ENCODE results near the gene CDK14.
"Not testable (repeated sequence)": the region's sequence is repeated elsewhere in the genome, so short reads cannot be mapped to it uniquely, and the experiment has no call there.

Gene CDK14

DNA sequence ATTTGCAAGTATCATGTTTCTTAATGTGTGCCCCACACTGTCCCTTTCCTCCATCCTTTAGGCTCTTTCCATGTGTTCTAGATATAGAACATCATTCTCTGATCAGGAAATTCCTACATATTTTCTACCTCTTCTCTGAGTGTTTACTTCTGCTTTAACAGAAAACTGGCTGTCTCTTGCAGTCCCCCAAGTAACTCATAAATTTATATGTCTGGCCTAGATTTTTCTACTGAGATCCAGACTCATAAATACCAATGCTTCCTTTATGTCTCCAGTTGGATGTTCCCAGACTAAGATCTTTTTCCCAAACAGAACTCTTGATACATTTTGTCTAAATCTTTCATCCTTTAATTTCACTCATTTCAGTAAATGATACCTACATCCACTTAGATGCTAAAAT is 181.8 kb downstream of the CDK14 start:
- DNase-seq (ENCODE audit: low read depth in 2 of 2, low spot score in 1 of 2): no peak

DNA sequence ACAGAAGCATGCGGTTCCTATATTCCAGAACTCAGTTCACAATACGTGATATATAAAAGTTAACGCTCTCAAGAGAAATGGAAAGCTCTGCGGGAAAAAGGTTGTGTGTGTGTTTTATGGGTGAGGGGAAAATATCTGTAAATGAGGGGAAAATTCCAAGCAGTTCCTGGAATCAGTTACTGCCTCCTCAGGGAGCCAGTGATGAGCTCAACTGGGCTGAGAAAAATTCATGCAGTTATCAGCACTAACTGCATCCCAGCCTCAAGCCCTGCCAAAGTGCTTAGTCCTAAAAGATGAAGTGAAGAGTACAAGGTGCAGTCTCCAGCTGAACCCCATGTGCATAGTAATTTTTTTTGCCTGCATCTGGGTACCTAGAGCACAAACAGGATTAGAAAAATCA is 191.9 kb downstream of the CDK14 start:
- no peak for DNase-seq (ENCODE audit: low read depth in 2 of 2, low spot score in 1 of 2)

GRCh38 chr7:90789736-90790306 is 193.7 kb downstream of the CDK14 start:
- DNase-seq (ENCODE audit: low read depth in 2 of 2, low spot score in 1 of 2): no peak

- no peak for DNase-seq (ENCODE audit: low read depth in 2 of 2, low spot score in 1 of 2)
These were observed 195.5 kb downstream of the CDK14 start for GRCh38 chr7:90791596-90791995.

DNA sequence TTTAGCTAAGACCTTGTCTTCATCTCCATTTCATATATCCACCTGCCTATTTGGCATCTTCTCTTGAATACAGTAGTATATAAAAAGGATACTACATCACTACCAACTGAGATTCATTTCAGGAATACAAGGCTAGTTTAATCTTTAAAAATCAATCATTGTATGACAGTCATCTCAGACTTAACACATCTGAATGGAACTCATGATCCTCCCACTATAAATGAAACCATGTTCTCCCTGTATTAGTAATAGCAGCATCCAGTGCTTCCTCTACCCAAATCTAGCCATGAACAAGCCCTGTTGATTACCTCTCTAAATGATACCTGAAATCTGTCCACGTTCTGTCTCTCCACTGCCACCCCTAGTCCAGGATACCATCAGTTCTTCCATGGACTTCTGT is 196.2 kb downstream of the CDK14 start:
- DNase-seq (ENCODE audit: low read depth in 2 of 2, low spot score in 1 of 2): no peak

GRCh38 chr7:90794234-90794633 is 198.1 kb downstream of the CDK14 start:
- not testable (repeated sequence) for DNase-seq (ENCODE audit: low read depth in 2 of 2, low spot score in 1 of 2)

DNA sequence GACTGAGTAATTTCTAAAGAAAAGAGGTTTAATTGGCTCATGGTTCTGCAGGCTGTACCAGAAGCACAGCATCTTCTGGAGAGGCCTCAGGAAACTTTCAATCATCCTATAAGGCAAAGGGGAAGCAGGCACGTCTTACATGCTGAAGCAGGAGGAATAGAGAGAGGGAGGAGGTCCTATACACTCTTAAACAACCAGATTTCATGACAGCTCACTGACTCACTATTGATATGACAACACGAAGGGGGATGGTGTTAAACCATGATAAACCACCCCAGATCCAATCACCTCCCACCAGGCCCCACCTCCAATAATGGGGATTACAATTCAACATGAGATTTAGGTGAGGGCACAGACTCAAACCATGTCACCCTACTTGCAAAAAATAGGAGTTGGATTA is 201.5 kb downstream of the CDK14 start:
- no peak for DNase-seq (ENCODE audit: low read depth in 2 of 2, low spot score in 1 of 2)

DNA sequence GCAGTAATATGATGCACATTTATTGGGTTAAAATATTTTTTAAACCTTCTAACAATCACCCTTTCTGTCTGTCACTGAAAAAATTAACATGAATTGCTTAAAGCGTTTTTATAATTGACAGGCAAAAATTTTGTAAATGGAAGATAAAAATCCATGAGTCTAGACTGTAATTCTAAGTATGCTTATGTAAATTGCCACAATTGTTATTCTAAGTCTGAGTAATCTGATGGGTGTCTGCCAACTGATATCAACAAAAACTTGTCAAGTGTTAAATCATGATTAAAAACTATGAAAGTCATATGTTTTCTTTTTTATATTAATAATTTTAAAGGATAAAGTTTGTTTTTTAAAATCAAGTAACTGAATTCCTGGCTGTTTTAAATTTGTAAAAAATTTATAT is 208.2 kb downstream of the CDK14 start:
- DNase-seq (ENCODE audit: low read depth in 2 of 2, low spot score in 1 of 2): no peak

- DNase-seq (ENCODE audit: low read depth in 2 of 2, low spot score in 1 of 2): not testable (repeated sequence)
These were observed 219.4 kb downstream of the CDK14 start for GRCh38 chr7:90815552-90815951.

- no peak for DNase-seq (ENCODE audit: low read depth in 2 of 2, low spot score in 1 of 2)
These were observed 220.5 kb downstream of the CDK14 start for GRCh38 chr7:90816511-90817142.

- DNase-seq (ENCODE audit: low read depth in 2 of 2, low spot score in 1 of 2): no peak
These were observed 221.0 kb downstream of the CDK14 start for GRCh38 chr7:90817151-90817550.

- DNase-seq (ENCODE audit: low read depth in 2 of 2, low spot score in 1 of 2): no peak
These were observed 221.7 kb downstream of the CDK14 start for GRCh38 chr7:90817846-90818245.

- no peak for DNase-seq (ENCODE audit: low read depth in 2 of 2, low spot score in 1 of 2)
These were observed 222.2 kb downstream of the CDK14 start for GRCh38 chr7:90818341-90818740.

DNA sequence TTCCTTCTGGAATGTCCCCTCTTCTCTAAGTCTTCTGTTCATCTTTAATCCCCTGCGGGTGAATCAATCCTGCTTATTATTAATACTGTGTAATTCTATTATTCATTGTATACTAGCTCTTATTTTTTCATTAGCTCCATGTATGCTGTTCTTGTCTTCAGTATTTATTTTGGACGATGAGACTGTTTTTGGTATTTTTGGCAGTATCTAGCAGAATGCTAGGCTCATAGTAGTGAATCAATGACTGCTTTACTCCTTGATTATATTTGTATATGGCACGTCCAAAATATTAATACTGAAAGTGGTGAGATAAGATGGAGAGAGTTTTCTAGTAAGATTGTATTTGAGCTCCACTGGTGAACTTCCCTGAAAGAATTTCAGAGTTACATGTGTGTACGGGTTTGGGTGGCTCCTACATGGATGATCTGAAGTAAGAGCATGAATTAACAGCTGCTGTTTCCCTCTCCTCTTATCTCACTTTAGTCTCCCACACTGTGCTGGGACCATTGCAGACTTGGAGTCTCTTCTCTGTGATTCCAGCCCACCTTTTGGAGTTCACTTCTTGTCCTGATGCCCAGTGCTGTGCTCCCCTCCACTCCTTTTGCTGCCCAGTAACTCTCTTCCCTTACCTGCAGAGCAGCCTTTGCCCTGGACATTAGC is 226.0 kb downstream of the CDK14 start:
- no peak for DNase-seq (ENCODE audit: low read depth in 2 of 2, low spot score in 1 of 2)

DNA sequence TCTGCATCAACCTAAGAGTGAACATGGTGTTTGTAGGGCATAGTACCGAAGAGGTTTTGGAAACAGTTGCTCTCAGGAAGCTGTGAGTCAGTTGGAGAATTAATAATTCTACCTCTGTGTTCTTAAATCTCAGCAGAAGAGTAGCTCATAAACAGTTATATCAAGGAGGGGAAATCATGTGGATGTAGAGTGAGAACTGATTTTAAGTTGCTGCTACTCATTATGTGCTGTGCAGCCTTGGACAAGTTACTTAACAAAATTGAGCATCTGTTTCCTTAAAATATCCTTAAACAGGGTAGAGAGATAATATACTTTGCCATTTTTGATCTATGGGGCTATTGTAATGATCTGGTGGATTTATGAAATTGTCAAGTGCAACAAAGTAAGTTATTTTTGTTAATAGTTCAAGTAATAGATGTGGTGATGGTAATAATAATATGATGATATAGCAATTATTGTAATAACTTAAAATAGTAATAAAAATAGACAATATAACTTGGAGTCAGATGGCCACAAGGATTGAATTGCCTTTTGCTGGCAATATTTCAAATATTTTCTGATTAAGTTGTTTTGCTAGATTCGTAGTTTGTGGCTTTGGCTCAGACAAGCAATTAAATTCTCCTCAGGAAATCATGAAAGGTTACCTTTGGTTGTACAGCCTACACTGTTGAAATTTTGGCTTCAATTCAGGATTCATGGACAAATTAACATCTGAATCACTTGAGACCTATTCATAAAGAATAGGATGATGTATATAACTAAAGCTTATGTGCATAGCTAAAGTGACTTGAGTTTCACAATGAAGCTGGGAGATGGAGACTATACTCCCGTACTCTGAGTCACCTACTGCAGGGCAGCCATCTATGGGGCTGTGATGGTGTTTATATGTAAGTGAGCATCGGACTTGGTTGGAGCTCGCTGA is 228.5 kb downstream of the CDK14 start:
- DNase-seq (ENCODE audit: low read depth in 2 of 2, low spot score in 1 of 2): no peak

GRCh38 chr7:90825779-90826178 is 229.7 kb downstream of the CDK14 start:
- no peak for DNase-seq (ENCODE audit: low read depth in 2 of 2, low spot score in 1 of 2)

GRCh38 chr7:90828601-90829000 is 232.5 kb downstream of the CDK14 start:
- DNase-seq (ENCODE audit: low read depth in 2 of 2, low spot score in 1 of 2): no peak

DNA sequence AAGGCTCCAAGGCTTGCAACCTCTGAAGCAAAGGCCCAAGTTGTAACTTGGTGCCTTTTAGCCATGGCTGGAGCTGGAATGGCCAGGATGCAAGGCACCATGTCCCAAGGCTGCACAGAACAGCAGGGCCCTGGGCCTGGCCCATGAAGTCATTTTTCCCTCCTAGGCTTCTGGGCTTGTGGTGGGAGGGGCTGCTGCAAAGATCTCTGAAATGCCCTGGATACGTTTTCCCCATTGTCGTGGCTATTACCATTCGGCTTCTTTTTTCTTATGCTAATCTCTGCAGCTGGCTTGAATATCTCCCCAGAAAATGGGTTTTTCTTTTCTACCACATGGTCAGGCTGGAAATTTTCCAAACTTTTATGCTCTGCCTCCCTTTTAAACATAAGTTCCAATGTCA is 234.2 kb downstream of the CDK14 start:
- no peak for DNase-seq (ENCODE audit: low read depth in 2 of 2, low spot score in 1 of 2)

DNA sequence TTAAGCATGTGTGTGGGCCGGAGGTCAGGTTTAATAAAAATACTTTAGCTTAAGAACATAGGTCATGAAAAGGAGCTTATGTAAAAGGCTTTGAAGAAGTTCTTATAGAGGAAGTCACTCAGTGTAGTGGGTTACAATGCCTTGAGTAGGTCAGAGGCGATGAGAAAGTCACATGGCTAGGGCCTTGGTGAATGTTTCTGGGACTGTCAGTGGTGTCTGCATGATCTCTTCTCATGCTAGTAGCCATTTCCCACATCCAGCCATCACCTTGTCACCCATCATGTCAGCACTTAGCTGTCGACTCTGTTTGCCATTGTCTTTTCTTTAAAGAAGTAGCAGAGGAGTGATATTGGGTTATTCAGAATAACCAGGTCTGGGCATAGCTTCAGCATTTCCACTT is 236.6 kb downstream of the CDK14 start:
- no peak for DNase-seq (ENCODE audit: low read depth in 2 of 2, low spot score in 1 of 2)

- DNase-seq (ENCODE audit: low read depth in 2 of 2, low spot score in 1 of 2): no peak
These were observed 237.3 kb downstream of the CDK14 start for GRCh38 chr7:90833443-90833842.

GRCh38 chr7:90834771-90835170 is 238.7 kb downstream of the CDK14 start:
- no peak for DNase-seq (ENCODE audit: low read depth in 2 of 2, low spot score in 1 of 2)

DNA sequence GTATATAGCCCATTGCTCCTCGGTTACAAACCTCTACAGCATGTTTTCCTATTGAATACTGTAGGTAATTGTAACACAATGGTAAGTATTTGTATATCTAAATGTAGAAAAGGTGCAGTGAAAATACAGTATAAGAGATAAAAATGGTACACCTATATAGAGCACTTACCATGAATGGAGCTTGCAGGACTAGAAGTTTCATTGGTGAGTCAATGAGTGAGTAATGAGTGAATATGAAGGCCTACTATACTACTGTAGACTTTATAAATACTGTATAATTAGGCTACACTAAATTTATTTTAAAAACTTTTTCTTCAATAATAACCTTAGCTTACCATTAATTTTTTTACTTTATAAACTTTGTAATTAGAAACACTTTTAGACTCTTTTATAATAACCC is 239.7 kb downstream of the CDK14 start:
- no peak for DNase-seq (ENCODE audit: low read depth in 2 of 2, low spot score in 1 of 2)
